GM18507 (cell line): ENCODE measurements around the gene GNA12.

Experiments
- DNase-seq: peaks from one replicate; pipeline ENCODE4 v3.0.0; 2011; ENCODE audit warnings: low read depth; ENCODE audit not compliant: insufficient read length; ENCODE audit errors: extremely low spot score
- FAIRE-seq: peaks from 2 replicates; lab custom pipeline; 2011; peaks lifted over from hg19 to GRCh38; lab: Jason Lieb, UNC

The GNA12 gene

DNA sequence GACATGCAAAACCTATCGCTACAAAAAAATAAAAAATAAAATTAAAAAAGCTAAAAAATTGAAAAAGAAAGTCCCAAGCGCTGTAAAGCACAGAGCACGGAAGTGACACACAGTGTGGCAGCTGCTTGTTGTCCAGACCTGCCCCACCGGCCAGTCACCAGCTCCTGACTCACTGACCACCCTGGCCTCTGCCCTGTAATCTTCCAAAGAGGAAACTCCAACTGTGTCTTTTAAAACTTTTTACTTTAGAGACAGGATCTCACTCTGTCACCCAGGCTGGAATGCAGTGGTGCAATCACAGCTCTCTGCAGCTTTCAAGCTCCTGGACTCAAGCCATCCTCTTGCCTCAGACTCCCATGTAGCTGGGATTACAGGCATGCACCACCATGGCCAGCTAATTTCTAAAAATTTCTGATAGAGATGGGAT is 23.6 kb downstream of the GNA12 start:
- no peak for FAIRE-seq
- DNase-seq: no peak

DNA sequence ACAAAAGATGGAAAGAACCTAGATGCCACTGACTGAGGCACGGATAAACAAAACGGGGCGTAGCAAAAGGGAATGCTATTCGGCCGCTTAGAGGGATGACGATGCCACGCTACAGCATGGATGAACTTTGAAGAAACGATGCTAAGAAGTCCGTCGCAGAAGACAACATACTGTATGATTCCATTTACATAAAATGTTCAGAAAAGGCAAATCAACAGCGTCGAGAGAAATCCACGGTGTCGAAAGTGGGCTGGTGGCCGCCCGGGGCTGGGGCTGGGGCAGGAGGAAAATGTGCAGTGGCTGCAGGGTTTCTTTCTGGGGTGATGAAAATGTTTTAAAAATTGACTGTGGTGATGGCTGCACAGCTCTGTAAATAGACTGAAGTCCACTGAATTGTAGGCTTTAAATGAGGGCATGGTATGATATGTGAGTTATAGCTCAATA is 24.1 kb downstream of the GNA12 start:
- DNase-seq (no peak), FAIRE-seq (no peak)

DNA sequence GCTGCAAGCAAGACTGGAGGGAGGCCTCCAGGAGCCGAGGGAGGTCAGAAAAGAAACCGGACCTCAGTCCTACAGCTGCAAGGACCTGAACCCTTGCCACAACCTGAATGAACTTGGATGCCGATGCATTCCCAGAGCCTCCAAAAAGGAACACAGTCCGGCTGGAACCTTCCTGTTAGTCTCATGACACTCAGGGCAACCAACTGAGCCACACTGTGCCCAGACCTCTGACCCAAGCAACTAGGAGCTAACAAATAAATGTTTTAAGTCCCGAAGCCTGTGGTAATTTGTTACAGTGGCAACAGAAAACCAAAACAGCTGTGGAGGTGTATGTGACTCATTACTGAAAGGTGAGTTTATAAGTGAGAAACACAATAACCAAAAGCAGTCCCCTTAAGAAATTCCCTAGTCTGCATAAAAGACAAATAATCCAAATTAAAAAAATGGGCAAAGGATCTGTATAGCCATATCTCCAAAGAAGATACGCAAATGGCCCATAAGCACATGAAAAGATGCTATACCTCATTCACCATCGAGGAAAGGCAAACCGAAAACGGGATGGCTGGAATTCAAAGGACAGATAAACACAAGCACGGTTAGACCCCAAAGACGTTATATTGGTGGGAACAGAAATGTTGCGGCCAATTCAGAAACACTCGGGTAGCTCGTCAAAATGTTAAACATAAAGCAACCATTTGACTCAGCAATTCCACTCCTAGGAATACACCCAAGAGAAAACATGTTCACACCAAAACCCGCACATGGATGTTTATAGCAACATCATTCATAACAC is 24.8 kb downstream of the GNA12 start:
- DNase-seq (no peak), FAIRE-seq (peak; percentile 56)

DNA sequence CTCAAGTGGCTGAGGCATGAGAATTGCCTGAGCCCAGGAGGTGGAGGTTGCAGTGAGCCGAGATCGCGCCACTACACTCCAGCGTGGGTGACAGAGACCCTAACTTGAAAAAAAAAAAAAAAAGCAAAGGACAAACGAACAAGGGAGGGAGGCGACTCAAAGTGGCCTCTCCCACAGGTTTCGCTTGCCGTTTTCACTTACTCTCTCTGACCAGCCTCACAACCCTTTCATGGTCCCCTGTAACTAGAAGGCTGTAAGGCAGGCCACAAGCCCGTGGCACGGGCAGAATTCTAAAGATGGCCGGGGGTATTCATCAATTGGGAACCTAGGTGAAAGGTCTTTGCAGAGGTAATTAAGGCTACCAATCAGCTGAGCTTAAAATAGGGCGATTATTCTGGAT is 25.5 kb downstream of the GNA12 start:
- no peak for FAIRE-seq
- no peak for DNase-seq

DNA sequence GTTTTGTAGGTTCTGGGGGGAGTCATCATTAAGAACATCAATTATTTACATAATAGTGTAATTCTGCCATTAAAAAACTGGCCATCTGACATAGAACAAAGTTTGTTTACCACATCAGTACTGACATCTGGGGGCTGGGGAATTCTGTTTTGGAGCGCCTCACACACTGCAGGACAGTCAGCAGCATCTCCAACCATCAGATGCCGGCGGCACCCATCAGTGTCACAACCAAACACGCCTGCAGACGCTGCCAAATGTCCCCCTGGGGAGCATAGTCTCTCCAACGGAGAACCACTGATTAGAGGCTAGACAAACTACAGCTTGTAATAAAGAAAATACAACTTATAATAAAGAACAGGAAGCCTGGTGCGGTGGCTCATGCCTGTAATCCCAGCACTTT is 26.0 kb downstream of the GNA12 start:
- DNase-seq: no peak
- no peak for FAIRE-seq

DNA sequence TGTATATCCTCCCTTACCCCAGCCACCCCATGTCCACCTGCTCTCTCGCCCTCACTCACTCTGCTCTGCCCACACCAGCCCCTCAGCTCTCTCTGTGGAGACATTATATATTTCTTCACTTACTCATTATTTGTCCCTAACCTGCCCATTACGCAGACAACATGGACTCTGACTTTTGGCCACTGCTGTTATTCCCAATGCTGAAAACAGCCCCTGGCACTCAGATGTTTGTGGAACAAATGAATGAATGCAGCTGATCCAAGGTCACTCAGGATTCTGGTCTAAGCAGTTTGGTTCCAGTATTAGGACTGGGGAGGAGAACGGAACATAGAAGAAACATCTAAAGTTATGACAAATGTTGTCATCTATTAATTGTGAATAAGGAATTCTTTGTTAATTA is 26.7 kb downstream of the GNA12 start:
- no peak for FAIRE-seq

DNA sequence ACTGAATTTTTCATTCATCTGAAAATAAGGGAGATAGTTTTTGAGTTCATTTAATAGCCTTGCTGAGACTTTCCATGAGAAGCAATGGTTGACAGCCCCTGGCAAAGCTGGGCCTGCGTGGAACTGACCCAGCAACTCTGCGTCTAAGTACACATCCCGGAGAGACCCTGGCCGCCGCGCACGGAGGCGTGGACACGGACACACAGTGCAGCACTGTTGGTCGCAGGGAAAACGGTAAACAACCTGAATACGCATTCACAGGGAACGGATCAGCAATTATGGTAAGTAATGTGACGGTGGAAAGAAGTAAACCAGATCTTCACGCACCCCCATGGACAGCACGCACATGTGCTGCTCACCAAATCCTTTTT is 28.2 kb downstream of the GNA12 start:
- DNase-seq (no peak), FAIRE-seq (no peak)

More for the DNA sequence above, 26.7 kb downstream of the GNA12 start:
- DNase-seq: no peak

DNA sequence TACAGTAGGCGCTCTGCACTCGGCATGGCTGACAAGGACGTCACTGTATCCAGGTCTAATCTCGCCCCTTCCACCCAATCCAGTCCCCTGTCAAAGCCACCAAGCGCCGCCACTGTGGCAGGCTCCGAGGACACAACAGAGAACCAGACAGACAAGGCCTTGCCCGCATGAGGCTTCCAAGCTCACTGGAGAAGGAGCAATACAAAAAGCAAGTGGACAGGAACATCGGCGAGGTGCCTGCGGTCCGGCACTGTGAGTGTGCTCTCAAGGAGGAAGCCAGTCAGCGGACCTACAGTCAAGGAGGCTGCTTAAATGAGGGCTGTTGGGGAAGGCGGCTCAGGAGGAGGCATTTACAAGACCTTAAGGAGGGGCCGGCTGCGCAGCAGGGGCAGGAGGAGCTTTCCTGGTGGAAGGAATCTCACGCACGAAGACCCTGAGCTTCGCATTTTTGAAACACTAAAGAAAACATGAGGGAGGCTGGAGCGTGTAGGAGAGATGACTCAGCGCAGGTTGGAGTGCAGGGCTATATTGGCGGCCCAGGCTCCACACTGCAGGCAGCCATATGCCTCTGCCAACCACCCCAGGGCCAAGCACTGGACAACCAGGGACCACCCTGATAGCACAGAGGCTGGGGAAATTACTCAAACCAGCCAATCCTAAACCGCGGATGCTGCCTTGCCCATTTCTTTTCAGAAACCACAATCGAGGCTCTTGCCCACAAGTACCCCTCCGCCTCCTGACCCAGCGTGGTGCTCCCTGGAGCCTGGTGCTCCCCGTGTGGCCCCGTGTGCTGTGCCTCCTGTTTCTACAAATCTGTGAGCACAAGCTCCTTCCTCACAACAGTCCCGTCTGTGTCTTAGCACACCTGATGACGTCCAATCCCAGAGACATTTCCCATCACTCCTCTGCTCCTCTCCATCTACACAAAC is 28.9 kb downstream of the GNA12 start:
- no peak for DNase-seq
- no peak for FAIRE-seq

DNA sequence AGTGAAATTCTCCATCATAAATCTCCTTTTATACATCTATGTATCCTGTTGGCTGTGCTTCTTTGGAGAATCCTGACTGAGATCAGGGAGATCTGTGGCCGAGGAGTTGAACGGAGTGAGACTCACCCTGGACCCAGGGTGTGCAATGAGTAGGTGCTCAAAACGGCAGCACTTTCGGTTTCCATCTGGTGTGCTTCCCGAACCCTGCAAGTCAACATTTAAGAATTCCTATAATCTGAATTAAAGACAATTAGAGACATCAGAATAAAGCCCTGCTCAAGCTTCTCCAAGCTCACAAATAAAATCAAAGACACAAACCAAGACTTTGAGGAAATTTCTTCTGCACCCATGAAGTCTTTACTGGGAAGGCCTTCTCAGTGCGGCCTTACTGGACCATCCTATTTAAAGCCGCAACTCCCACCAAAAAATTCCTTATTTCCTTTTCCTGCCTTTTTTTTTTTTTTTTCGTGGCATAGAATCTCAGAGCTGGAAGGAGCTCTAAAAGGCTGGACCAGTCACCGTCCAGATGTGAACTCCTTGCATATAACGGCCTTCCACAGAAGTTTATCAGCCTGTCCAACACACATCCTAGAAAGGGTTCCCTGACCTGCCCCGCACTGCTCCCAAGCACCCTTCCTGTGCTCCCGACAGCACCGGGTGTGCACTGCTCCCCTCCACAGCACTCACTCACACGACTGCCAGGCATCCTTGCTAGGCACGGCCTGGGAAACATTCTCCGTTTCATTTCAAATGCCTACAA is 29.7 kb downstream of the GNA12 start:
- FAIRE-seq: no peak

DNA sequence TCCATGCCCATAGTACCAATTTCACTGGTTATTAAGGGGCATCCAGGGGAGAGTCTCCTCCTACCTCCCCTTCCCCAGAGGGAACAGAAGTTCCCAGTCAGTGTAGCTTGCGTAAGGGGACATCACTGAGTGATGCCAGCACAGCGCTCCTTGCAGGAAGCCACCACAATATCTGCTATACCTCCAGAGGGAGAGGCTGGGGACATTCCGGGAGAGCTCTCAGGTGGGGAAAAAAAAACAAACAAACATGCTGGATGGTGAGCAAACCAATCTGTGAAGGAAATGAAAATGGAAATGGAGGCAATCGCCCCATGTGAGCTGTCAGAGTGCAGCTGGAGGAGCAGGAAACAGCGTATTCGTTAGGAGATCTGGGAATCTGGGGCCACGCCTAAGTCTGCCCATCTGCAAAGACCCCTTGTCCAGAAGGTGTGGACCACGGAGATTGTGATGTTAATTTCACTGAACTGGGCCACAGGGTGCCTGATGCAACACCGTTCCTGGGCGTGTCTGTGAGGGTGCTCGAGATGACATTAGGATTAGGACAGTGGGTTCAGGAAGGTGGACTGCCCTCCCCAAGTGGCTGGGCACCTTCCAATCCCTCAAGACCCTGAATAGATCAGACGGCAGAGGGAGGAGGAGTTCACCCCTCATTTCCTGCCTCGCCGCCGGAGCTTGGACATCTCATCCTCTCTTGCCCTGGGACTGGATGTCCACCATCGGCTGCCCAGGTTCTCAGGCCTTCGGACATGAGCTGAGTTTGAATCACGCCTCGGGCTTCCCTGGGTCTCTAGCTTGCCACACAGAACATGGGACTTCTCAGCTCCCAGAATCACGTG is 30.5 kb downstream of the GNA12 start:
- FAIRE-seq (no peak), DNase-seq (no peak)

More for the DNA sequence above, 29.7 kb downstream of the GNA12 start:
- no peak for DNase-seq

DNA sequence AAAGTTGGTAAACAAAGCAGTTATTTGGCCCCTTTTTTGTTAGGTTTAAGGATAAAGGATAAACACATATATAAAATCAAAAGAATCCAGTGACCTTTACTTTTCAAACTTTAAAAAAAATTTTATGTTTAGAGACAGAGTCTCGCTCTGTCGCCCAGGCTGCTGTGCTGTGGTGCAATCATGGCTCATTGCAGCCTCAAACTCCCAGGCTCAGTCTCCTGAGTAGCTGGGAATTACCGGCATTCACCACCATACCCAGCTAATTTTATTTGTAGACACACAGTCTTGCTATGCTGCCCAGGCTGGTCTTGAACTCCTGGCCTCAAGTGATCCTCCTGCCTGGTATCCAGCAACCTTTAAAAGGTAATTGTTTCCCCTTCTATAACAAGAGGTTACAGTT is 31.3 kb downstream of the GNA12 start:
- no peak for FAIRE-seq

DNA sequence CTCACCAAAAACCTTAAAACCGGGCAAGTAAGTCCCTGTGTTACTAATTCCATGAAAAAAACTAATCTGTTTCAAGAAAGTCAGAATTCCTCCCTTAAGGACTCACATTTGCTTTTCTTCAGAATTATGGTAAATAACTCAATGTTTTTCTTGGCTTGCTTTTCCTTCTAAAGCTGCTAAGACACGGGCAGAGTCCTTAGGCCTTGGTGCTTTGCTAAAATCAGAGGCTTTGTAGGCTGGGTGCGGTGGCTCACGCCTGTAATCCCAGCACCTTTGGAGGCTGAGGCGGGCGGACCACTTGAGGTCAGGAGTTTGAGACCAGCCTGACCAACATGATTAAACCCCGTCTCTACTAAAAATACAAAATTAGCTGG is 32.0 kb downstream of the GNA12 start:
- FAIRE-seq: no peak

More for the DNA sequence above, 31.3 kb downstream of the GNA12 start:
- no peak for DNase-seq

DNA sequence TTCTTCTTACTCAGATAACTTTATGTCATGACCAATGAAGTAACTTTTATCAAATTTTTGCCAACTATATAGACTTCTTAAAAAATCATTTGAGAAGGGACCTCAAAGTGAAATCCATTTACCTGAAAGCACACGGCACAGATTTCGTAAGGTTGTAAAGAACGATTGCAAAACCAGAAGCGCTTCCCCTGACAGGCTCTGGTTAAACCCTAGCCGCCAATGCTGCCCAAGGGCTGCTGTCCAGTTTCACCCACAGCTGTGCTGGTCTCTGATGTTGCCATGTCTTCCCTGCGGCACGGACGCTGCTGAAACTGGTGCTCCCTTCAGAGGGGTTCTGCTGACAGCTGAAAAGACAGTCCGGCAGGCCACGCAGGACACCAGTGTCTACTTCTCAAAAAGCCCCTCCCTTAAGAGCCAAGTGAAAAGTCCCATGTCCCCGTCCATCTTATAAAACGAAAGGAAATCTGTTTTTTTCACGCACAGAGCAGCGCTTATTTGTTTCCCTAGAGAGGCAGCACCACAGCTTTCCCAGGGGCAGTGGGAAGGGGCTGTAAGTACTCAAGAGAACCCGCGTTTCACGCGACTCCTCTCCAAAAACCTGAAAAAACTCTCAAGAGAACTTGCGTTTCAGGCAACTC is 32.5 kb downstream of the GNA12 start:
- FAIRE-seq (no peak), DNase-seq (no peak)

More for the DNA sequence above, 32.0 kb downstream of the GNA12 start:
- DNase-seq: no peak

DNA sequence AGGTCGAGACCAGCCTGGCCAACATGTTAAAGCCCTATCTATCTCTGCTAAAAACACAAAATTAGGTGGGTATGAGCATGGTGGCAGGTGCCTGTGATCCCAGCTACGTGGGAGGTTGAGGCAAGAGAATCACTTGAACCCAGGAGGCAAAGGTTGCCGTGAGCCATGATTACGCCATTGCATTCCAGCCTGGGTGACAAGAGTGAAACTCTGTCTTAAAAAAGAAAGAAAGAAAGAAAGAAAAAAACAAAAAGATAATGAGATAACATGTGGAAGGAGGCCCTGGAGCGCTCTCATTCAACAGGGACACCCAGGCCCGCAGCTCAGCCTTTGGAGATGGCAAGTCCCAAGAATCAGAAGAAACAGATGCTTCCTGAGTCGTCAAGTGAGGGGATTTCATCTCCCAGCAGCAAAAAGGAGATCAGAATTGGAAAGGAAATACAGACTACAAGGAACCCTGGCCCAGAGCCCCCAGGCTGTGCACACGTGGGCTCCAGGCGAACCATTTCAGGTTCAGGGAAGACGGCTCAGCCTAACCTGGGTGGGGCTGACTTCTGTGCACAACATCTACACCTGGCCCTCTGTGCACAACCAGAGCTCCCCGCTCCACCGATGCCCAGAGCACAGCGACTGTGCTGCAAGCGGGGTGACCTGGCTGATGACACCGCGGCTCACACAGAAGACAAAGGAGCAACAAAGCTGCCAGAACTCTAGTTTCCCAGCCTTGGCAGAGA is 33.3 kb downstream of the GNA12 start:
- no peak for DNase-seq

DNA sequence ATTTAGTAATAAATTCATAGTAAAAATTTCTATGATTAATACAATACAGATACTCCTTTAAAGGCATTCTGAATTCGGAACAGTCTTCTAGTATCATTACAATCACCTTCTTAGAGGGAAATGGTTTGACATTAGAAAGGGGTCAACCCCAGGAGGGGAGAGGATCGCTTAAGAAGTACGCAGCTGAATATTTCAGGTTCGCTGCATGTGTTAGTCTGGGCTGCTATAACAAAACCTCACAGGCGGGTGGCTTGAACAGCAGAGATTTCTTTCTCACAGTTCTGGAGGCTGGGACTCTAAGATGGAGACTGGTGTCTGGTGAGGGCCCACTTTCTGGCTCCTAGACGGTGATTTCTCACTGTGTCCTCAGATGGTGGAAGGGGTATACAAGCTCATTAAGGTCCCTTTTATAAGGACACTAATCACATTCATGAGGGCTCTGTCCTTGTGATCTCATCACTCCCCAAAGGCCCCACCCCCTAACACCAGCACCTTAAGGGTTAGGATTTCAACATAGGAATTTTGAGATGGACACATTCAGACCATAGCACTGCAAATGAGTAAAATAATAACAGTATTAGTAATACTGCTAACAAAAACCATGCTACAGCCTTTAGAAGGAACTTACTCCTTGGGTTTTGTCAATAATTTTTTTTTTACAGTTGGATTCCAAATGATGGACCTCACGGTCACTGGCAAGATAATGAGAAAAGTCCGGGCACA is 34.0 kb downstream of the GNA12 start:
- DNase-seq: no peak
- no peak for FAIRE-seq

More for the DNA sequence above, 33.3 kb downstream of the GNA12 start:
- no peak for FAIRE-seq

DNA sequence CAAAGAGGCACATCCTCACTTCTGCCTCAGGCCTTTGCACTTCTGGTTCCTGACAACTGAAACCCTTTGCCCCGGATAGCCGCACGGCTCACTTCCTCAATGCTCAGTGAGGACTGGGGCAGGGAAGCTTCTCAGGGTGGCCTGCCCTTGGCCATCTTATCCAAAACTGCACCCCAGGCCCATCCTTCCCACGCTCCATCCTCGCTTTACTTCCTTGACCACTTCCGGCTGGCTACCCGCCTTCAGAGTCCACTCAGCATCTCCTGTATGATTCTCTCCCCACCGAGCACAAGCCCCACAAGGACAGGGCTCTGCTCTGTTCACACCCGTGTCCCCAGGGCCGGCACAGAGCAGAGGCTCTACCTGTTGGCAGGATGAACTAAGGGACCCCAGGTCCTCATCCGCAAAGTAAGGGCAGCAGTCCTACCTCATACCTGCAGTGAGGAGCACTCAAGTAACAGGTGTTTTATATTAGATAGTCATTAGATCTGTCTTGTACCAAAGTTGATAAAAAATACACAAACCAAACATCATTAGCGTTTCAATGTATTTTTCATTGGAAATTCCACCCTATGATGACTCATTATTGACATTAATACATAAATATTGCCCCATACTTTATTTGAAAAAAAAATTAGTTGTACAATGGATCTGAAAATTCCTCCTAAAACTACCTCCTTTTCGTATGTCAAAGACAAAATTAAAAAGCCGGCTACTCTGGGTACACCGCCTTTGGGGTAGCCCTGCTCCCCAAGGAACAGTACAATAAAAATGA is 35.0 kb downstream of the GNA12 start:
- no peak for FAIRE-seq
- DNase-seq: no peak
